Panc1 (cell line): ENCODE measurements around the gene HMGA1. TPM values are rescaled to one million over a fixed set of nuclear protein-coding genes. Genes with fewer than 3 reads are reported as not detected.
A peak's percentile ranks its signal among the peaks of the same experiment; 100 is the strongest.

Source experiments
- ATAC-seq: fragments of 200-7000 bp; cut with Tn5 transposase; 2 replicates; pipeline ENCODE4 v1.9.1; 2020; ENCODE audit warnings: mild to moderate bottlenecking, moderate library complexity
- BruUV-seq: library from RNA; stranded (reverse); fragments of 400-500 nt; replicated peaks from 2 replicates; lab custom pipeline; 2021; lab: Mats Ljungman, UMichigan
- CTCF ChIA-PET: fragments of 300-600 bp; sonication (Branson Sonifier 250); formaldehyde crosslinking; loops from one replicate; lab custom pipeline; 2022; ENCODE audit warnings: antibody characterized with exemption; lab: Charles Lee
- POLR2A ChIA-PET: fragments of 300-600 bp; sonication (Branson Sonifier 250); formaldehyde crosslinking; loops from one replicate; lab custom pipeline; 2022; ENCODE audit warnings: antibody characterized with exemption; lab: Charles Lee
- DNase-seq: peaks from one replicate; pipeline ENCODE4 v3.0.0-alpha.2; 2010; ENCODE audit warnings: low read depth, low spot score
- H3K27ac ChIP-seq: 2 replicates; pipeline ENCODE4 v1.5.1; 2011; ENCODE audit warnings: mild to moderate bottlenecking, low read length, inconsistent platforms
- H3K27me3 ChIP-seq: fragments of 200-500 bp; sonication (Bioruptor generic); 2 replicates; pipeline ENCODE4 v1.6.0; 2014; ENCODE audit warnings: low read length, inconsistent platforms; ENCODE audit not compliant: control insufficient read depth, insufficient read depth
- H3K36me3 ChIP-seq: fragments of 200-500 bp; sonication (Bioruptor generic); 2 replicates; pipeline ENCODE4 v1.5.1; 2014; ENCODE audit warnings: inconsistent platforms, mild to moderate bottlenecking, low read length, moderate library complexity; ENCODE audit not compliant: control insufficient read depth, insufficient read depth
- H3K4me1 ChIP-seq: 2 replicates; pipeline ENCODE4 v1.5.1; 2011; ENCODE audit warnings: inconsistent platforms, mild to moderate bottlenecking, low read length, moderate library complexity; ENCODE audit not compliant: control insufficient read depth, insufficient read depth
- H3K4me3 ChIP-seq, 2 experiments: 2 replicates each; pipeline ENCODE4 v1.5.1; 2011 to 2012; ENCODE audit warnings: low read depth in 2 of 2, low read length in 2 of 2, mild to moderate bottlenecking in 2 of 2, inconsistent platforms in 1 of 2, moderate library complexity in 1 of 2
- H3K9me3 ChIP-seq: fragments of 200-500 bp; sonication (Bioruptor generic); 2 replicates; pipeline ENCODE4 v1.5.1; 2014; ENCODE audit warnings: low read depth, mild to moderate bottlenecking, inconsistent platforms, low read length, moderate library complexity; ENCODE audit not compliant: control insufficient read depth, insufficient read depth
- POLR2AphosphoS5 ChIP-seq: IDR thresholded peaks from 2 replicates; pipeline ENCODE4 v1.6.1; 2012; ENCODE audit warnings: mild to moderate bottlenecking, low read depth, low read length, moderate library complexity
- SIN3A ChIP-seq: IDR thresholded peaks from 2 replicates; pipeline ENCODE4 v1.6.1; 2012; ENCODE audit warnings: low read depth, mild to moderate bottlenecking, low read length, moderate library complexity, borderline replicate concordance; ENCODE audit not compliant: insufficient read depth
- TCF7L2 ChIP-seq: IDR thresholded peaks from 2 replicates; pipeline ENCODE4 v1.6.1; 2011; ENCODE audit warnings: mild to moderate bottlenecking, low read depth, low read length, inconsistent platforms
- in situ Hi-C: cut with HindIII; loops from 2 replicates; pipeline ENCODE4 v1.10.0; 2016; ENCODE audit warnings: low sequenced_read_pairs, low pct_unique_long_range_greater_than_20kb
- intact Hi-C: fragments of 100-400 bp; cut with micrococcal nuclease; formaldehyde crosslinking; loops from one replicate; pipeline ENCODE4 v1.10.0; 2022; ENCODE audit not compliant: unreplicated experiment
- total RNA-seq: library from RNA; stranded (reverse); gene quantifications from one replicate; pipeline ENCODE4 v1.2.1, GENCODE V29; 2021; ENCODE audit not compliant: unreplicated experiment
- TF ChIP-seq, protein P1 (sequence below), 2 experiments: IDR thresholded peaks; 2 replicates each; pipeline ENCODE4 v1.6.1; 2011 to 2012; ENCODE audit warnings: low read depth in 2 of 2, control low read depth in 1 of 2, low read length in 1 of 2, mild to moderate bottlenecking in 1 of 2, moderate library complexity in 1 of 2; ENCODE audit not compliant: insufficient read depth in 1 of 2
- TF ChIP-seq, protein P2 (sequence below): fragments of 450-650 bp; IDR thresholded peaks from 2 replicates; pipeline ENCODE4 v1.5.1; 2017; ENCODE audit warnings: mild to moderate bottlenecking

HMGA1 gene
- total RNA-seq, 1 experiment from 2014 or later: 444 TPM

DNA sequence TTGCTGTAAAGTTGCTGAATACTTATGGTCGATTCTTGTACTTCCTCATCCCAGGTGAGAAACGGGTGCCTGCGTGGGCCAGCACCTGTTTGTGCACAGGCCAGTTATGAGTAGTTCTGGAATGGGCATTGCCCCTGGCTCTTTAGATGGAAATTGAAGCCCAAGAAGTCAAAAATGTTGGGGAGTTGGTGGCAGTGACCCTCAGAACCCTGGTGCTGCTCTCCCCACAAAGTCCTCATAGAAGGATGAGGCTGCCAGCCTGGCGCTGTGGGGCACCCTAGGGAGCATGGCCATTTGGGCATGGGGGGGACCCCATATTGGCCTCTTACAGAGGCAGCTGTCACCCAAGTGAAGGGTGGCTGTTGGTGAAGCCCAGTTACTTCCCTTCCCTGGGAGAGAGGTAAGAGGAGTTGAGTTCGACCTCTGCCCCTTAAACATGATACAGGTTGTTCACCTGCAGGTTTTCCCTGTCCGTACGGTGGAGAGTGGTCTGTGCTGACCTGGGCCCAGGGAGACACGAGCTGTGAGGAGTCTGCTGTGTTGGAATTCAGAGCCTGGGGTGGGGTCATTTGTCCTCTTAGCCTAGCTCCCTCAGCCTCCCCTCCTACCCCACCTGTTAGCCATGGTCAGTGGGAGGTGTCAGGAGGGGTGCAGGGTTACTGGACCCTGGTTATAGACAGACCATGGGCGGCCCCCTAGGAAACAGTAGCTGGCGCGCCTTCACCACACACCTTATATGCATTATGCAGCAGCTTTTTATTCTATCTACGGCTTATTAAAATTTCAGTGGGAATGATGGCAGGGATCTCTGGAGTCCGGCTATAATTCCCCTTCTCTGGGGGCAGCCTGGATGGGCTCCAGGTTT is 4.9 kb downstream of the HMGA1 start:
- H3K27me3 ChIP-seq: no peaks in the 10 kb centered on the region
- no peaks in the 10 kb centered on the region for H3K9me3 ChIP-seq
- POLR2A ChIA-PET: interaction anchor here (0.7 kb wide), 1 partner anchor 185 kb away, joined by 3 read pairs; no protein-coding TSS in a partner anchor
- peaks cover 73% of the 10 kb centered on the region for H3K4me1 ChIP-seq
- CTCF ChIA-PET: interaction anchor here (0.6 kb wide), 1 partner anchor 151 kb away, joined by 4 read pairs; the partner anchor contains the start of gene NUDT3
- intact Hi-C loops (loop anchor here (5.0 kb wide), 1 partner anchor 44 kb away; no protein-coding TSS in a partner anchor), in situ Hi-C loops (no loop called here)
- DNase-seq (no peak), ATAC-seq (no peak)
- H3K36me3 ChIP-seq: peaks cover 4% of the 10 kb centered on the region; the same call in 1 of the 2 replicates
- H3K27ac ChIP-seq: peak overlapping the region; percentile 90
- no TSS peak for BruUV-seq
- TF ChIP-seq SIN3A (no peak), TCF7L2 (no peak), POLR2AphosphoS5 (no peak)
- TF ChIP-seq, protein P1, sequence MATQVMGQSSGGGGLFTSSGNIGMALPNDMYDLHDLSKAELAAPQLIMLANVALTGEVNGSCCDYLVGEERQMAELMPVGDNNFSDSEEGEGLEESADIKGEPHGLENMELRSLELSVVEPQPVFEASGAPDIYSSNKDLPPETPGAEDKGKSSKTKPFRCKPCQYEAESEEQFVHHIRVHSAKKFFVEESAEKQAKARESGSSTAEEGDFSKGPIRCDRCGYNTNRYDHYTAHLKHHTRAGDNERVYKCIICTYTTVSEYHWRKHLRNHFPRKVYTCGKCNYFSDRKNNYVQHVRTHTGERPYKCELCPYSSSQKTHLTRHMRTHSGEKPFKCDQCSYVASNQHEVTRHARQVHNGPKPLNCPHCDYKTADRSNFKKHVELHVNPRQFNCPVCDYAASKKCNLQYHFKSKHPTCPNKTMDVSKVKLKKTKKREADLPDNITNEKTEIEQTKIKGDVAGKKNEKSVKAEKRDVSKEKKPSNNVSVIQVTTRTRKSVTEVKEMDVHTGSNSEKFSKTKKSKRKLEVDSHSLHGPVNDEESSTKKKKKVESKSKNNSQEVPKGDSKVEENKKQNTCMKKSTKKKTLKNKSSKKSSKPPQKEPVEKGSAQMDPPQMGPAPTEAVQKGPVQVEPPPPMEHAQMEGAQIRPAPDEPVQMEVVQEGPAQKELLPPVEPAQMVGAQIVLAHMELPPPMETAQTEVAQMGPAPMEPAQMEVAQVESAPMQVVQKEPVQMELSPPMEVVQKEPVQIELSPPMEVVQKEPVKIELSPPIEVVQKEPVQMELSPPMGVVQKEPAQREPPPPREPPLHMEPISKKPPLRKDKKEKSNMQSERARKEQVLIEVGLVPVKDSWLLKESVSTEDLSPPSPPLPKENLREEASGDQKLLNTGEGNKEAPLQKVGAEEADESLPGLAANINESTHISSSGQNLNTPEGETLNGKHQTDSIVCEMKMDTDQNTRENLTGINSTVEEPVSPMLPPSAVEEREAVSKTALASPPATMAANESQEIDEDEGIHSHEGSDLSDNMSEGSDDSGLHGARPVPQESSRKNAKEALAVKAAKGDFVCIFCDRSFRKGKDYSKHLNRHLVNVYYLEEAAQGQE (IDR thresholded peaks at IDR 0.05; ENCODE audit: insufficient read depth in 1 of 2, low read depth in 2 of 2, low read length in 1 of 2): no peak
- TF ChIP-seq, protein P2, sequence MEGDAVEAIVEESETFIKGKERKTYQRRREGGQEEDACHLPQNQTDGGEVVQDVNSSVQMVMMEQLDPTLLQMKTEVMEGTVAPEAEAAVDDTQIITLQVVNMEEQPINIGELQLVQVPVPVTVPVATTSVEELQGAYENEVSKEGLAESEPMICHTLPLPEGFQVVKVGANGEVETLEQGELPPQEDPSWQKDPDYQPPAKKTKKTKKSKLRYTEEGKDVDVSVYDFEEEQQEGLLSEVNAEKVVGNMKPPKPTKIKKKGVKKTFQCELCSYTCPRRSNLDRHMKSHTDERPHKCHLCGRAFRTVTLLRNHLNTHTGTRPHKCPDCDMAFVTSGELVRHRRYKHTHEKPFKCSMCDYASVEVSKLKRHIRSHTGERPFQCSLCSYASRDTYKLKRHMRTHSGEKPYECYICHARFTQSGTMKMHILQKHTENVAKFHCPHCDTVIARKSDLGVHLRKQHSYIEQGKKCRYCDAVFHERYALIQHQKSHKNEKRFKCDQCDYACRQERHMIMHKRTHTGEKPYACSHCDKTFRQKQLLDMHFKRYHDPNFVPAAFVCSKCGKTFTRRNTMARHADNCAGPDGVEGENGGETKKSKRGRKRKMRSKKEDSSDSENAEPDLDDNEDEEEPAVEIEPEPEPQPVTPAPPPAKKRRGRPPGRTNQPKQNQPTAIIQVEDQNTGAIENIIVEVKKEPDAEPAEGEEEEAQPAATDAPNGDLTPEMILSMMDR: no peak
- H3K4me3 ChIP-seq: no peak overlapping the region

DNA sequence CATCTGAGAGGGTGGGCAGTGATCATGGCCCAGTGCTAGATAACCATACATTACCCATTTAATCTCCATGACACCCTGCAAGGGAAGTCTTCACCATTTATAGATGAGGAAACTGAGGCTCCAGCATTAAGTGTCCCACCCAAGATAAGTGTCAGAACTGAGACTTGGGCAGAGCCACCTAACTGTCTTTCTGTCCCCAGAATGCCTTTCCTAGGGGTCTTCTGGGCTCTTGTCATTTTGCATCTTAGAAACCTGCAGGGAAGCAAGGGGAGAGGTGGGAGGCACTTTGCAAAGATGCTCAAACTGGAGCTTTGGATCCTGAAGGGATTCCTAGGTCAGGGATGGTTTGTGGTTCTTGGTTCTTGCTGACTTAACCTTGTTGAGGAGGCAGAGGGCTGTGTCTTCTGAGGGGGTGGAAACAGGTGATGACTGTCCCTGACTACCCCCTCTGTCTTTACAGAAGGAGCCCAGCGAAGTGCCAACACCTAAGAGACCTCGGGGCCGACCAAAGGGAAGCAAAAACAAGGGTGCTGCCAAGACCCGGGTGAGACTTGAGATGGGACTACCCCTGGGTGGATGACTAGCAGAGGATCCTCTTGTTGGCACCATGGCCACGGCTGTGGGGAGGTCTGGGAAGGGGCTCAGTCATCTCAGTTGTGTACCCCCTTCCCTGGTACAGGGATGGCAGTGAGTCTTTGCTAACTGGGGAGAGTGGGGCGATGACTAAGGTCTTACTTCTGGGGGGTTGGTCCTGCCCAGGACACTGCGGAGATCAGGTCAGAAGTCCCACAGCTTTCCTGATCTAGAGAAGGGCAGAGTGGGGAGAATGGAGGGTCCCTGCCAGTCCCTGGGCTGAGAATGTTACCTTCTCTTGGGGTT is 5.8 kb downstream of the HMGA1 start:
- TF ChIP-seq, protein P1 (IDR thresholded peaks at IDR 0.05; ENCODE audit: insufficient read depth in 1 of 2, low read depth in 2 of 2, low read length in 1 of 2): no peak
- TF ChIP-seq, protein P2: no peak
- TF ChIP-seq SIN3A: no peak
- TF ChIP-seq POLR2AphosphoS5: no peak
- no peak for TF ChIP-seq TCF7L2
- Histone ChIP-seq H3K36me3 (peaks cover 4% of the 10 kb centered on the region; the same call in 1 of the 2 replicates), H3K4me1 (peaks cover 82% of the 10 kb centered on the region), H3K9me3 (no peaks in the 10 kb centered on the region), H3K27ac (peak overlapping the region; percentile 90), H3K4me3 (no peak overlapping the region), H3K27me3 (no peaks in the 10 kb centered on the region)
- DNase-seq (no peak), ATAC-seq (no peak)
- POLR2A ChIA-PET: interaction anchor here (0.7 kb wide), 2 partner anchors 14 to 184 kb away, joined by 3 read pairs; no protein-coding TSS in a partner anchor
- intact Hi-C loops (loop anchor here (5.0 kb wide), 1 partner anchor 45 kb away; no protein-coding TSS in a partner anchor), in situ Hi-C loops (no loop called here)
- no TSS peak for BruUV-seq
- CTCF ChIA-PET: no interaction called here
